ENCODE measurements around the gene TULP4.
"Not testable (repeated sequence)": the region's sequence is repeated elsewhere in the genome, so short reads cannot be mapped to it uniquely, and the experiment has no call there.

DNA sequence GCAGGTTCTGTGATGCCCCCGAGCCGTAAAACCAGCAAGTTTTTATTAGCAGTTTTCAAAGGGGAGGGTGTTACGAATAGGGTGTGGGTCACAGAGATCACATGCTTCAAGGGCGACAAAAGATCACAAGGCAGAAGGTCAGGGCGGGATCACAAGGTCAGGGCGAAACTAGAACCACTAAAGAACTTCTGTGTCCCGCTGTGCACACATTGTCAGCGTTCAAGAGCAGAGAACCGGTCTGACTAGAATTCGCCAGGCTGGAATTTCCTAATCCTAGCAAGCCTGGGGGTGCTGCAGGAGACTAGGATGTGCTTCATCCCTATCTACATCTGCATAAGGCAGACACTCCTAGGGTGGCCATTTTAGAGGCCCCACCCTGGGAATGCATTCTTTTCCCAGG lies 26.9 kb downstream of the TULP4 start:
- TF ChIP-seq SNAI2 (CRISPR knock-in tag; IDR thresholded peaks at IDR 0.05); ARNTL (CRISPR knock-in tag; IDR thresholded peaks at IDR 0.05; ENCODE audit: borderline replicate concordance, low read depth); ZC3H10 (CRISPR knock-in tag; IDR thresholded peaks at IDR 0.05); PPARA (CRISPR knock-in tag; IDR thresholded peaks at IDR 0.05; ENCODE audit: borderline replicate concordance): not testable (repeated sequence)
- TF ChIP-seq, protein P1, sequence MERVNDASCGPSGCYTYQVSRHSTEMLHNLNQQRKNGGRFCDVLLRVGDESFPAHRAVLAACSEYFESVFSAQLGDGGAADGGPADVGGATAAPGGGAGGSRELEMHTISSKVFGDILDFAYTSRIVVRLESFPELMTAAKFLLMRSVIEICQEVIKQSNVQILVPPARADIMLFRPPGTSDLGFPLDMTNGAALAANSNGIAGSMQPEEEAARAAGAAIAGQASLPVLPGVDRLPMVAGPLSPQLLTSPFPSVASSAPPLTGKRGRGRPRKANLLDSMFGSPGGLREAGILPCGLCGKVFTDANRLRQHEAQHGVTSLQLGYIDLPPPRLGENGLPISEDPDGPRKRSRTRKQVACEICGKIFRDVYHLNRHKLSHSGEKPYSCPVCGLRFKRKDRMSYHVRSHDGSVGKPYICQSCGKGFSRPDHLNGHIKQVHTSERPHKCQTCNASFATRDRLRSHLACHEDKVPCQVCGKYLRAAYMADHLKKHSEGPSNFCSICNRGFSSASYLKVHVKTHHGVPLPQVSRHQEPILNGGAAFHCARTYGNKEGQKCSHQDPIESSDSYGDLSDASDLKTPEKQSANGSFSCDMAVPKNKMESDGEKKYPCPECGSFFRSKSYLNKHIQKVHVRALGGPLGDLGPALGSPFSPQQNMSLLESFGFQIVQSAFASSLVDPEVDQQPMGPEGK (CRISPR knock-in tag; IDR thresholded peaks at IDR 0.05; ENCODE audit: borderline replicate concordance): not testable (repeated sequence)

Measured in SK-N-SH treated with all-trans-retinoic acid at 6 μM for 48 hours (cell line).